Activated CD4-positive, alpha-beta T cell treated with anti-CD3 and anti-CD28 coated beads for 4 hours (primary cell): ENCODE measurements around the gene DTX4.
"Not testable (repeated sequence)": the region's sequence is repeated elsewhere in the genome, so short reads cannot be mapped to it uniquely, and the experiment has no call there.

Experiments used
- DNase-seq, 2 donors: peaks; one replicate each; pipeline ENCODE4 v3.0.0-alpha.2; 2020

DTX4 gene

DNA sequence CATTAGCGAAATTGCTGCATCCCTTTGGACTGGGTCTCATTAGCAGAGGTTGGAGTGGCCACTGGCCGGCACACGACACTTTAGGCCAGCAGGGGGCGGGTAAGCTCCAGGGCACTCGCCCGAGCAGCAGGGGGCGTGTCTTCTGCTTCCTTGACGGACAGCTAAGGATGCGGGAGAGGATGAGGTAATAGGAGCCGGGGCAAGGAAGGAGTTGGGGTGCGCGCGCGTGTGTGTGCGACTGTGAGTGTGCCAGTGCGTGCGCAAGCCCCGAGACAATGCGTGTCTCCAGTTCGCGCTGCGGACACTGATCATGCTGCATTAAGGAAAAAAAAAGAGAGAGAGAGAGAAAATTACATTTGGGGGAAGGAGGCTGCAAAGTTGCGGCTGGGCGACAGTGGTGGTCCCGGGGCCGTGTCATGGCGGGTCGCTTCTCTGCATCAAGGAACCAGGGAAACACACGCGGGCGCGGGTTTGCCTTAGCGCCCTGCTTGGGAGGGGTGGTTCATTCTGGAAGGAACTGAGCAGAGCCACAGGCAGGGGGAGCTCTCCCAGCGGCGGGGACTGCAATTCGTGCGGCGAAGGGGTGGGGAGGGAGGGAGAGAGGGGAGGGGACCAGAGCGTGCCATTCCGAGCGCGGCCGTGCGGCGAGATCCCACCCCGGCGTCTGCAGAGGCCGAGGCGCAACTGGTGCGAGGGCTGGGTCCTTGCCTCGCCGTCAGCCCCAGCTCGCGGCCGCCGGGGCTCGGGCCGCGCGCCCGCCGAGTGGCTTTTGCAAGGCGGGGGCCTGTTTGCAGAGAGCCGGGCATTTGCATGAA is at the start of gene DTX4:
Gene DTX4 (plus strand): TSS at position 625 of the 815 bp plus-strand sequence. CDS start 464 bp downstream, outside the sequence.
- peak; percentile 90 to 91 for DNase-seq

DNA sequence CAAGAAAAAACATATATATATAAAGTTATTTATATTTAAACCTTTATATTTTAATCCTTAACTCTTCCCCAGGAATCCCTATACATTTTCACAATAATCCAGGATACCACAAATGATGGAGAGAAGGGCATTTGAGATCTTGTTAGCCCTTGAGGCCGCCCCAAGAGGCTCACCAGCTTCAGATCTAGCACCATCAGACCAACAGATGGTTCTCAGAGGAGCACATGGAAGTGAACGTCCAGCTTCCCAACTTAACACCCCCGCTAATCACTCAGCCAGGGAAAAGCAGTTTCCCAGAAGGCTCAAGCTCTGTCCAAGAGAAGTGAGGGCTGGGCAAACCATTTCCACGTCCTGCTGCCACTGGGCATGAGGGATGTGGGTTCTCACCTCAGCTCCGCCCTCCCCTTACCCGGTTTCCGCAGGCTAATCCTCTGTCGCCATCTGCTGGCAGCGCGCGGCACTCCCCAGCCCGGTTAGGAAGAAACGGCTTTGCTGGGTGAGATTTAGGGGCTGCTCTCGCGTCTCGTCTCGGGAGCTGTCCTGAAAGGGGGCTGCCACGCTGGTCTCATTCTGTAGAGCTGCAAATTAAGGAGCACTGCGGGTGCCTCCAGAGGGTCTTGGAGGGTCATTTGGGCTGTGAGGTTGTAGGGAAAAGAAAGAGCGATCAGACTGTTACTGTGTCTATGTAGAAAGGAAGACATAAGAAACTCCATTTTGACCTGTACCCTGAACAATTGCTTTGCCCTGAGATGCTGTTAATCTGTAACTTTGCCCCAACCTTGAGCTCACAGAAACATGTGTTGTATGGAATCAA is 36.1 kb upstream of the DTX4 start:
- DNase-seq = peak; percentile 80 to 90

DNA sequence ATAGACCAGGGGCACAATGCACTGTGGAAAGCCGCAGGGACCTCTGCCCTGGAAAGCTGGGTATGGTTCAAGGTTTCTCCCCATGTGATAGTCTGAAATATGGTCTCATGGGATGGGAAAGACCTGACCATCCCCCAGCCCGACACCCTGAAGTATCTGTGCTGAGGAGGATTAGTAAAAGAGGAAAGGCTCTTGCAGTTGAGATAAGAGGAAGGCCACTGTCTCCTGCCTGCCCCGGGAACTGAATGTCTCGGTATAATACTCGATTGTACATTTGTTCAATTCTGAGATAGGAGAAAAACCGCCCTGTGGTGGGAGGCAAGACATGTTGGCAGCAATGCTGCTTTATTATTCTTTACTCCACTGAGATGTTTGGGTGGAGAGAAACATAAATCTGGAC is 35.4 kb upstream of the DTX4 start:
- not testable (repeated sequence) for DNase-seq

DNA sequence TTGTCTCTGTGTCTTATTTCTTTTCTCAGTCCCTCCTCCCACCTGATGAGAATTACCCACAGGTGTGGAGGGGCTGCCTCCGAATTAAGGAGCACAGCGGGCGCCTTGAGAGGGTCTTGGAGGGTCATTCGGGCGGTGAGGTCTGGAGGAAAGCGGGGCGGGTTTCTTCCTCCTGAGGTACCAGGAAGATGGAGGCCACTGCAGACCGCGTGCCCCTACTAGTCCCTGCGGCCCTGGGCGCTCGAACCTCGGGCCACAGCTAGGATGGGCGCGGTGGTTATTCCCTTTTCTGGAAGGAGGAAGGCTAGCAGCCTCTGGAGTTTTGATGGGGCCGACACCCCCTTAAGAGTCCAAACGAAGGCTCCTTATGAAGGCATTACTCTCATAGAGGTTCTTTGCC is 34.7 kb upstream of the DTX4 start:
- DNase-seq = no peak

DNA sequence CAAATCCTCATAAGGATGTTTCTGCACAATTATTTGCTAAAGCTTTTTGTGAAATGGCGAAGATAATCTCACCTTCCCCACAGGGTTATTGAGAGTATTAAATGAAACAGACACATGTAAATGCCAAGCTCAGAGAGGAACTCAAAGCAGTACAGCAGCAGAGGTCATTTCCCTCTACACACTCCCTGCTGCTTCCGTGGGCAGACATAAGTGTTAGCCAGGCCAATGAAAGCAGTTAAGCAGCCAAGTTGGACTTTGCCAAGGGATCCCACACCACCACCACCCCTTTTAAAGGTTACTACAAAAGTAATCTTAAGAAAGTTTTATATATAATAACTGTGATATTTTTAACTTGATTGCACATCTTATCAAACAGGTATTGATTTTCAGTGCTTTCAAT is 33.3 kb upstream of the DTX4 start:
- DNase-seq = no peak

DNA sequence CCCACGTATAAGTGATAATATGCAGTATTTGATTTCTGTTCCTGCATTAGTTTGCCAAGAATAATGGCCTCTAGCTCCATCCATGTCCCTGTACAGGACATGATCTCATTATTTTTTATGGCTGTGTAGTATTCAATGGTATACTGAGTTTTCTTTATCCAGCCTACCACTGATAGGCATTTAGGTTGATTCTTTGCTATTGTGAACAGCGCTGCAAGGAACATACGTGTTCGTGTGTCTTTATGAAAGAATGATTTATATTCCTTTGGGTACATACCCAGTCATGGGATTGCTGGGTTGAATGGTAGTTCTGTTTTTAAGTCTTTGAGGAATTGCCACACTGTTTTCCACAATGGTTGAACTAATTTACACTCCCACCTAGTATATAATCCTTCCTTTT is 30.7 kb upstream of the DTX4 start:
- no peak for DNase-seq

DNA sequence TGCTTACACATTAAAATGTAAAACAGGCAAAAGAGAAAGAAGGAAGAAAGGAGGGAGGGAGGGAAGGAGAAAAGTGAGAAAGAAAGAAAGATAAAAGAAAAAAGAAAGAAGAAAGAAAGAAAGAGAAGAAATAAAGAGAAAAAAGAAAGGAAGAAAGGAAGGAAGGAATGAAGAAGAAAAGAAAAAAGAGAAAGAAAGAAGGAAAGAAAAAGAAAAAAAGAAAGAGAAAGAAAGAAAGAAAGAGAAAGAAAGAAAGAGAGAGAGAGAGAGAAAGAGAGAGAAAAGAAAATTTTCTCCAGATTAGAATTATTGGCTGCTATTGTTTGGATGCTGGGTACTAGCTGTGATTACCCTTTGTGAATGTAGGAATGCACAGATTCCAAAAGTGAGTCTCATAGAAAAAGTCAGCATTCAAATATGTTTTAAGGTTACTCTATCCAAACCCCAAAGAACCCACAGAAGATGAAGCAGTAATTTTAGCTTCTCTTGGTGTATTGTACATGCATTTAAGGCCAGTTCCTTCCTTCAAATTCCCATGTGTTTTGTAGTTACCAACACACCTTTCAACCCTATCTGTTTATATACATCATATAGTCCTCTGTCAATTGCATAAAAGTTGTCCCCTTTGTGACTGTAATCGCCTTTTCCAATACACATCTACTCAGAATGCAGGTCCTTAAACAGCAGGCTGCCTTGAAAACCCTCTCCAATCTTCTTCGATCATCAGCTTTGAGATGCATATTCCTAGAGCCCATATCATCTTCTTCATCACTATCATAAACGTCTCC is 30.1 kb upstream of the DTX4 start:
- no peak for DNase-seq

DNA sequence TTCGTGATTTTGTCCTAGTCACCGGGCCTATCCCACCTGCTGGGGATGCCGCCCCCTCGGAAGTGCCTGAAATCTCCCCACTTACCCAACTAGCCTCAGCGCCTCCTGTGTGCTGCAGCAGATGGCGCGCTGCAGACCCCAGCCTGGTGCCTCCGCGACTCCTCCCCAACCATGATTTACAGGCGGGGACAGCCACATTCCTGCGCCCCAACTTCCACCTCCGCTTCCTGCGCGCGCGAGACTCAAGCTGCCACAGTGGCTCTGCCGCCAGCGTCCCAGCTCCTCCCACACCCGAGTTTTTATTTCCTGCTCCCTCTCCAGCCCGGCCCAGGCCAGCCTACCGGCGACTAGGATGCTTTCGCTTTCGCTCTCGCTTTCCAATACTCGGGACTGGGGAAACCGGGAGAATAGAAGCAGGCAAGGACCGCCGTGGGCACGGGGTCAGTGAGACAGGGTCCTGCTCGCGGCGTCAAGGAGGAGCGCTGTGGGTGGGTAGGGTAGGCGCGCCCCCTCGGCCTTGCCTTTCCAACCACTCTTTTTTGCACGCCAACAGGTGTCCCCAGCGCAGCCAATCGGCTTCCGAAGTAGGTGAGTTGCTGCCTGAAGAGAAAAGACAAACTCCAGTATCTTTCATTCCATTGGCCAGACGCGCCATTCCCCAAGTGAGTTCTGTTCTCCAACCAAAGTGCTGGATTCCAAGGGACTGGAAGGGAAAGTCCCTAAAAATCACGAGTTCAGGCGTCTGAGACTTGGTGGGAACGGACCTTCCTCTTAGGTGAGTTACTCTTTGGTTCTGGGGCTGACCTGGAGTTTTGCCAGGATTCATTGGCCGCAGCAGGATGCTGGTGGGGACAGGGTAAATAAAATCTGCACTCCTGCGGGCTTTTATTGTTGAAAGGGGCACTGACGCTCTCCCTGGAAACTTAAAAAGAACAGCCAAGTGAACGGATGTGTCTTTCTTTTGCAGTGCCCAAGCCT is 29.1 kb upstream of the DTX4 start, which contains the start of gene FAM111A:
Gene FAM111A (plus strand): TSS at position 327 of the 978 bp plus-strand sequence. CDS start 6,017 bp downstream, outside the sequence.
- peak; percentile 81 to 82 for DNase-seq

DNA sequence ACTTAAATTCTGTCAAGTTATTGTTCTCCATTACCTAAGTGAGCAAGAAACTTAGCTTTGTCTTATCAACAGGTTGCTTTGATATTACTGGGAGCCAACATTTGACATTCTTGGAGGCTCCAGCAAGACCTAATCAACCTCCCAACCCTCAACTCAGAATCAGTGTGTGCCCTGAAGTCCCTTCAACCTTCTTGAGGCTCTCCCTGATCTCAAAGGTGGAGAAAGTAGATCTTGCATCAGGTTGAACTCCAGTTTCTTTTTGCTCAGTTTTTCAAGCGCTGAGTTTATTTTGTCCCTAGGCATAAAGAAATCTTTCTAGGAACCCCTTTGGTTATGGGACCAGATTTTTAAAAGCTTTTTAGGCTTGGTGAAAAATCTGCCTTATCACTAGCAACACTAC is 27.8 kb upstream of the DTX4 start:
- DNase-seq = no peak

DNA sequence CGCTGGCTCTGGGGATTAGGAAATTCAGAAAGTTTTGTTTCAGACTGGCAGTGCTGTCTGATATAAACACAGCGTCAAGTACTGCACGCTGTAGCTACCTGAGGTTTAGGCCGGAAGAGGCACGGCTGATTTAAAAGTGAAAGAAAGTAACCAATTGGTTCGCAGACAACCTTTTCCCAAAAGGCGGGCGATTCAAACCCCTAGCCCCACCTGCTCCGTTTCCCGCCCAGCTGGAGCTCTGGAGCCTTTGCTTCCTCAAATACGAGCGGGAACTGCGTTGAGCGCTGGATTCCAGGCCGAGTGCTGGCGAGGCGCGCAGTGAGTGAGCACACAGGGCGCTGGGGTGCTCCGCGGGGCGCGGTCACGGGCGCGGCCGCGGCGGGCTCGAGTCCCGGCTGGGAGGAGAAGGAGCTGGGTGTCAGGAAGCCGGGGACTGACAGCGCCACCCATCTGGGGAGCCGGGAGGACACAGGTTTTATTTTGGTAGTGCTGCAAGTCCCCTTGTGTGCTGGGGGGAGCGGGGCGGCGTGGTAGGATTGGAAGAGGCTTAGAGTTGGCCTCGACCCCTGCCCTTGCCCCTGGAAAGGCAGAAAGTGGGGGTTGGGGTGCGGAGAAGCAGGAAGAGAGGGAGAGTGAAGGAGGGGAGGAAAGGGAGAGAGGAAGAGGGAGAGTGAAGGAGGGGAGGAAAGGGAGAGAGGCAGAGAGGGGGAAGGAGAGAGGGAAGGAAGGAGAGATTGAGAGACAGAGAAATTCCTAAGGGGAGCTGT is 27.2 kb upstream of the DTX4 start:
- DNase-seq = peak; percentile 64 to 71

DNA sequence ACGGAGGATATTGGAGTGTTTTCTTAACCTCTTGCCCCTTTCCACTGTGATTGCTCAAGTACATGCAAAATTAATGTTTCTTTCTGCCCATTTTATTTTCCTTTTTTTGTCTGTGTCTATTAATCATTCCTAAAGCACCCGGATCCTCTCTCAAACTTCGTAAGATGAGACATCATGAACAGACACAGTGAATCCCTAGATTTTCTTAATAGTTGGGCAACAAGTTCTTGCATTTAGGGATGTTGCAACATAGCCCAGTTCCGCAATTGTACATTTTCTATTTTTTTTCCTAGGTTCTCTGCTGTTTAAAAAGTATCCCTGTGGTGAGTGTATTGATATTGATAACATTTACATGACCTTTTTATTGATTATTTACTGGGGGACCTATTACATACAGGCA is 26.4 kb upstream of the DTX4 start:
- DNase-seq = no peak

DNA sequence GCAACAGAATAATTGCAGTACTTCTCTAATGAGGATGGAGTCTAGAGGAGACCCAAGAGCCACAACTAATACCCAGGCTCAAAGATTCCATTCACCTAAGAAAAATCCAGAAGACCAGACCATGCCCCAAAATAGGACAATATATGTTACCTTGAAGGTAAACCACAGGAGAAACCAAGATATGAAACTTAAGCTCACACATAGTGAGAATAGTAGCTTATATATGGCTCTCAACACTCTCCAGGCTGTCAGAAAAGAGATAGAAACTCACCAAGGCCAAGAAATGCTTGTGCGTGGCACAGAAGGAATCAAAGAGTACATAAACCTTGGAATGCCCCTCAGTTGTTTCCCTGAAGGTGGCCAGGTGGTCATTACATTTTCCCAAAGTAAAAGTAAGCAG is 20.2 kb upstream of the DTX4 start:
- DNase-seq = no peak

DNA sequence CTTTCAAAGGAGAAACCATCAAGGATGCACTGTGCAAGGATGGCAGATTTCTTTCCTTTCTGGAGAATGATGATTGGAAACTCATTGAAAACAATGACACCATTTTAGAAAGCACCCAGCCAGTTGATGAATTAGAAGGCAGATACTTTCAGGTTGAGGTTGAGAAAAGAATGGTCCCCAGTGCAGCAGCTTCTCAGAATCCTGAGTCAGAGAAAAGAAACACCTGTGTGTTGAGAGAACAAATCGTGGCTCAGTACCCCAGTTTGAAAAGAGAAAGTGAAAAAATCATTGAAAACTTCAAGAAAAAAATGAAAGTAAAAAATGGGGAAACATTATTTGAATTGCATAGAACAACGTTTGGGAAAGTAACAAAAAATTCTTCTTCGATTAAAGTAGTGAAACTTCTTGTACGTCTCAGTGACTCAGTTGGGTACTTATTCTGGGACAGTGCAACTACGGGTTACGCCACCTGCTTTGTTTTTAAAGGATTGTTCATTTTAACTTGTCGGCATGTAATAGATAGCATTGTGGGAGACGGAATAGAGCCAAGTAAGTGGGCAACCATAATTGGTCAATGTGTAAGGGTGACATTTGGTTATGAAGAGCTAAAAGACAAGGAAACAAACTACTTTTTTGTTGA is 19.5 kb upstream of the DTX4 start:
- no peak for DNase-seq

DNA sequence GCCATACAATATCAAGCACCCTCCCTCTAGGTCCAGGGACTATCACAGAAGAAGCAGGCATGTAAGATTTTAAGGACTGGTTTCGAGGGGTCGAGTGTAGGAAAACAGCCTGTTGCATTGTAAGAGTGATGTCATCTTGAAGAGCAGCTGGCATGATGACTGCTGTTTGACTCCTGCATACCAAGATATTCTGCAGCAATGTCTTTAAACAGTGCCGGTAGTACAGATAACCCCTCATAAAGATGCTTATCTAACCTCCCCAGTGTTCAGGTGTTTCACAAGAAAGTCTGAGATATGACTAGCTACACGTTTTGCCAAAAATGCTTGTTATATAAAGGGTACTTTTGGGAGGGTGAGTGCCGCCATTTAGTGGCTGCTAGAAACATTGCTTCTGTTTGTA is 17.3 kb upstream of the DTX4 start:
- DNase-seq = no peak

DNA sequence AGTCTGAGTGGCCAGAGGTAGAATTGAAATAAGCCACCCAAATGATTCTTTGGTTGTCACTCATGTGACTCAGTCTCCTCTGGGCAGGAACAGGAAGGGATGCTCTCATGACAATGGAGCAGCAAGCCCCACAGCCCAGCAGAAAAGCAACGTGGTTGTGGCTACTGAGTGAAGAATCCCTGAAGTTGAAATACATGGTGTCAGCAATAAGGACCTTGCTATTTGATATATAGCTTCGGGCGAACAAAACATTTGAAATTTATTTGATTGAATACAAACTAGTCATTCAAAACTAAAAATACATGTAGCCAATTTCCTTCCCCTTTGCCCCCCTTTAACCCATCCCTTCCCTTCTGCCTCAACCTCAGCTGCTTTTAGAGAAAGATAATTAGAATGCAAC is 14.5 kb upstream of the DTX4 start:
- no peak for DNase-seq

DNA sequence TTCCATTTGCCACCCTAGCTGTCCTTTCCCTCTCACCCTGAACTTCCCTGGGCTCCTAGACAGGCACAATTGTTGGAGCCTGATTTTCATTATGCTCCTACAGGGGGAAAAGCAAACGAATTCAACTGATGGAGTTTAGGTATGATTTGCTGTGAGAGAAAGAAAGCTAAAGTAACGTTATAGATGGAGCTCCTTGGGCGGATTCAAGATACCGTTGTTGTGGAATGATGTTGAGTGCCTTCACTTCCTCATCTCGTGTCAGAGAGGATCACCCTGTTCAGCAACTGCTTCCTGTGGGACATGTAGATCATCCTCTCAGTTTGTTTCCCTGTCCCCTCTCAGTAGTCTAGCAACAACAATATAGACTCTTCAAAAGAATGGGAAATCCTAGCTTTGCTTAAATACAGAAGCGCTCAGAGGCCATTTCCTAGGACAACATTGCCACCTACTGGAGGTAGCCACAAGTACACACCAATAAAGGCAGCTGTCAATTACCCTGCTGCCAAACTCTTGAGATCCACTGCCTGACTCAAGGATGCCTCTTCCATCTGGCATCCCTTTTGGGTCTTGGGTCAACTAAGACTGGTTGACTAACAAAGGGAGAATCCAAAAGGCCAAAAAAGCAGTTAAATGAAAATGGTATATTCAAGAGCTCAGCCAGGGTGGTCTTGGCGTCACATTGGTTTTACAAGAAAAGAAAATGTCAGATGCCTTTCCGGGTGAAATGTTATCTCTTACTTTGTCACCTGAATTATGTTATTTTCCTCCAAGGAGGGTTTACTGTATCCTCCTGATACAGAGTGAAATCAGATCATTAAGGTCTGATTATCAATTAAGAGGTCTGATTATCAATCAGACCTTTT is 13.5 kb upstream of the DTX4 start:
- peak; percentile 43 to 66 for DNase-seq

DNA sequence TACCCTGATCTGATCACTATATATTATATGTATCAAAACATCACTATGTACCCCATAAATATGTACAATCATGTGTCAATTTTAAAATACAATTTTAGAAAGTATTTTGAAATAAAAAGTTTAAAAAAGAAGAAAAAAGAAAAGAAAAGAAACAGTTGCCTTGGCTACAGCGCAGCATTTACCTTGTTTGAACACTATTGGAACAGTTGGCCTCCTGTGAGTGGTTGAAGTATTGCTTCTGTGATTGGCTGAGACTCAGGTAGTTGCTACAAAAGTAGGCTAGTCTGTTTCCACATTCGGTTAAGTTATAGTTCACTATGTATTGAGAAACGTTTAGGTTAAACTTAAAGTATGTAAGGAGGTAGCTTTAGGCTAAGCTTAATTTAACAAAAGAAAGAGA is 7.9 kb upstream of the DTX4 start:
- no peak for DNase-seq

DNA sequence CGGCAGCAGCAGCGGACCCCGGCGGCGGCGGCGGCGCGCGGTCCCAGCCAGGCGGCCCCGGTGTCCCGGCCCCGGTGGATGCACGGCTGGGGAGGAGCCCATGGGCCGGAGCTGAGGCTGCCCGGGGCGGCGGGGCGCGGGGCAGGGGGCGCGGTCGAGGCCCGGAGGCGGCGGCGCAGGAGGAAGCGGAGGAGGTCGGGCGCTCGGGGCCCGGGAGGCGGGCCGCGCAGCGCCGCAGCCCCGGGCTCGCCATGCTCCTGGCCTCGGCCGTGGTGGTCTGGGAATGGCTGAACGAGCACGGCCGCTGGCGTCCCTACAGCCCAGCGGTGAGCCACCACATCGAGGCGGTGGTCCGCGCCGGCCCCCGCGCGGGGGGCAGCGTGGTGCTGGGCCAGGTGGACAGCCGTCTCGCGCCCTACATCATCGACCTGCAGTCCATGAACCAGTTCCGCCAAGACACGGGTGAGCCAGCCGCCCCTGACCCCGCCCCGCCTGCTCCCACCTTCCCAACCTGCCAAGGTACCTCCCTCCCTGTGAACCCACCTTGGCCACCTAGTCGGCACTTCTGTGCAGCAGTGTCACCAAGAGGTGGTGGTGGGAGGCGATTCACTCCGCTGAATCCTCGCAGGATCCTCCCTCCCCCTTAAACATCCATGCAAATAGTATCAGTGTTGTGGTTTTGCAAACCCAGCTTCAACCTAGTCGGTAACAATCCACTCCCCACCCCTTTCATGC is 580 bp downstream of the DTX4 start:
- peak; percentile 8 to 20 for DNase-seq
